Vagina (tissue), 2 donors: ENCODE results near the gene CHRNB1. TPM values are rescaled to one million over a fixed set of nuclear protein-coding genes. Genes with fewer than 3 reads are reported as not detected.

Source experiments
- DNase-seq, 2 donors: peaks; one replicate each; pipeline ENCODE4 v3.0.0-alpha.2; 2017; ENCODE audit errors: extremely low spot score in 2 of 2
- H3K27ac ChIP-seq: fragments of 200-600 bp; sonication (generic); one replicate; pipeline ENCODE4 v1.5.1; 2019
- H3K27me3 ChIP-seq: fragments of 200-600 bp; sonication (generic); one replicate; pipeline ENCODE4 v1.5.1; 2019
- H3K36me3 ChIP-seq, 2 donors: fragments of 200-600 bp; sonication (generic); one replicate each; pipeline ENCODE4 v1.5.1; 2017 to 2019
- H3K4me1 ChIP-seq: fragments of 200-600 bp; sonication (generic); one replicate; pipeline ENCODE4 v1.5.1; 2019
- H3K4me3 ChIP-seq, 2 donors: fragments of 200-600 bp; sonication (generic); 1 replicate in 1 of 2; 2 replicates in 1 of 2; pipeline ENCODE4 v1.5.1; 2016 to 2019
- H3K9me3 ChIP-seq: fragments of 200-600 bp; sonication (generic); one replicate; pipeline ENCODE4 v1.5.1; 2019
- CTCF ChIP-seq, 3 experiments: fragments of 450-650 bp in 2 of 3; fragments of 200-600 bp in 1 of 3; sonication (generic) in 1 of 3; IDR thresholded peaks; one replicate each; pipeline ENCODE4 v1.5.1; 2017 to 2019; ENCODE audit warnings: antibody characterized with exemption in 3 of 3, mild to moderate bottlenecking in 2 of 3, moderate library complexity in 2 of 3
- POLR2A ChIP-seq, 2 donors: fragments of 450-650 bp; IDR thresholded peaks; one replicate each; pipeline ENCODE4 v1.6.1; 2017; ENCODE audit warnings: antibody characterized with exemption in 2 of 2, mild to moderate bottlenecking in 2 of 2, moderate library complexity in 2 of 2
- POLR2AphosphoS5 ChIP-seq, 2 donors: sonication (generic); formaldehyde crosslinking; IDR thresholded peaks; one replicate each; pipeline ENCODE4 v1.9.0; 2017; ENCODE audit warnings: antibody characterized with exemption in 2 of 2, mild to moderate bottlenecking in 2 of 2, low read depth in 1 of 2; ENCODE audit not compliant: insufficient read depth in 1 of 2
- intact Hi-C: fragments of 100-400 bp; cut with DNase I; formaldehyde crosslinking; loops from one replicate; pipeline ENCODE4 v1.15.1; 2023
- total RNA-seq: library from RNA; depleted of rRNA; stranded (reverse); fragments of >200 nt; gene quantifications from one replicate; pipeline ENCODE4 v1.2.3, GENCODE V29; 2016

CHRNB1 gene
- total RNA-seq, 1 donor from 2014 or later: 5.9 TPM

GRCh38 chr17:7414837-7415236, 30.0 kb upstream of the CHRNB1 start:
- DNase-seq: no peak
- Histone ChIP-seq H3K9me3 (no peaks in the 10 kb centered on the region), H3K36me3 (peaks cover 0 to 14% of the 10 kb centered on the region in 2 donors), H3K4me1 (peaks cover 10% of the 10 kb centered on the region), H3K4me3 (no peak overlapping the region), H3K27me3 (no peaks in the 10 kb centered on the region), H3K27ac (no peak overlapping the region)
- TF ChIP-seq POLR2A (IDR thresholded peaks at IDR 0.05): no peak
- TF ChIP-seq POLR2AphosphoS5 (IDR thresholded peaks at IDR 0.05; ENCODE audit: insufficient read depth in 1 of 2, low read depth in 1 of 2): no peak
- TF ChIP-seq CTCF (IDR thresholded peaks at IDR 0.05): no peak
- intact Hi-C loops: no loop called here

- H3K27me3 ChIP-seq: no peaks in the 10 kb centered on the region
- no peak overlapping the region for H3K27ac ChIP-seq
- peaks cover 0 to 10% of the 10 kb centered on the region in 2 donors for H3K36me3 ChIP-seq
- H3K4me3 ChIP-seq: no peak overlapping the region
- intact Hi-C loops: no loop called here
- peaks cover 10% of the 10 kb centered on the region for H3K4me1 ChIP-seq
- no peak for DNase-seq
- TF ChIP-seq CTCF (IDR thresholded peaks at IDR 0.05): no peak
- no peak for TF ChIP-seq POLR2A (IDR thresholded peaks at IDR 0.05)
- no peak for TF ChIP-seq POLR2AphosphoS5 (IDR thresholded peaks at IDR 0.05; ENCODE audit: insufficient read depth in 1 of 2, low read depth in 1 of 2)
- no peaks in the 10 kb centered on the region for H3K9me3 ChIP-seq
Measured at GRCh38 chr17:7415784-7416183, 29.1 kb upstream of the CHRNB1 start.

GRCh38 chr17:7416323-7416722, 28.5 kb upstream of the CHRNB1 start:
- DNase-seq: no peak
- Histone ChIP-seq H3K36me3 (peaks cover 0 to 10% of the 10 kb centered on the region in 2 donors), H3K4me1 (peaks cover 10% of the 10 kb centered on the region), H3K4me3 (no peak overlapping the region), H3K27me3 (no peaks in the 10 kb centered on the region), H3K27ac (no peak overlapping the region), H3K9me3 (no peaks in the 10 kb centered on the region)
- no peak for TF ChIP-seq POLR2AphosphoS5 (IDR thresholded peaks at IDR 0.05; ENCODE audit: insufficient read depth in 1 of 2, low read depth in 1 of 2)
- TF ChIP-seq POLR2A (IDR thresholded peaks at IDR 0.05): no peak
- no peak for TF ChIP-seq CTCF (IDR thresholded peaks at IDR 0.05)
- intact Hi-C loops: no loop called here

GRCh38 chr17:7417056-7417655, 27.7 kb upstream of the CHRNB1 start:
- no peak for DNase-seq
- H3K27ac ChIP-seq: no peak overlapping the region
- H3K4me1 ChIP-seq: peaks cover 10% of the 10 kb centered on the region
- TF ChIP-seq CTCF (IDR thresholded peaks at IDR 0.05) (no peak), POLR2A (IDR thresholded peaks at IDR 0.05) (no peak), POLR2AphosphoS5 (IDR thresholded peaks at IDR 0.05; ENCODE audit: insufficient read depth in 1 of 2, low read depth in 1 of 2) (no peak)
- H3K4me3 ChIP-seq: no peak overlapping the region
- no peaks in the 10 kb centered on the region for H3K9me3 ChIP-seq
- no peaks in the 10 kb centered on the region for H3K27me3 ChIP-seq
- peaks cover 0 to 10% of the 10 kb centered on the region in 2 donors for H3K36me3 ChIP-seq
- intact Hi-C loops: no loop called here

- Histone ChIP-seq H3K27me3 (no peaks in the 10 kb centered on the region), H3K9me3 (no peaks in the 10 kb centered on the region), H3K36me3 (peaks cover 0 to 10% of the 10 kb centered on the region in 2 donors), H3K4me3 (no peak overlapping the region), H3K27ac (no peak overlapping the region), H3K4me1 (peaks cover 2% of the 10 kb centered on the region)
- TF ChIP-seq POLR2AphosphoS5 (IDR thresholded peaks at IDR 0.05; ENCODE audit: insufficient read depth in 1 of 2, low read depth in 1 of 2) (no peak), POLR2A (IDR thresholded peaks at IDR 0.05) (no peak), CTCF (IDR thresholded peaks at IDR 0.05) (no peak)
- intact Hi-C loops: no loop called here
- no peak for DNase-seq
Measured at GRCh38 chr17:7418472-7419152, 26.2 kb upstream of the CHRNB1 start.
